ENCODE results near the gene SORCS2. TPM values are rescaled to one million over a fixed set of nuclear protein-coding genes. Genes with fewer than 3 reads are reported as not detected.

The SORCS2 gene
- total RNA-seq, 1 experiment from 2014 or later = 4.1 TPM

DNA sequence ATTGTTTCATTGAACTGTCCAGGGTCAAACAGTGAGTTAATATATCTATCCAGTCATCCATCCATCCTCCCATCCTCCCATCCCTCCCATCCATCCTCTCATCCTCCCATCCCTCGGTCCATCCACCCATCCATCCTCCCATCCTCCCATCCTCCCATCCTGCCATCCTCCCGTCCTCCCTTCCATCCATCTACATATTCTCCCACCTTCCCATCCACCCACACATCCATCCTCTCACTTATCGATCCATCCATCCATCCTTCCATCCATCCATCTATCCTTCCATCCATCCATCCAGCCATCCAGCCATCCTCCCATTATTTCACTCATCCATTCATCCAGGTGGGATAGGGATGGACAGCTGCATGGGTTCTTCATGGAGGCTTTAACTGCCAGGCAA is 277.8 kb downstream of the SORCS2 start:
- ChIA-PET CTCF (no interaction called here), POLR2A (ENCODE audit: unreplicated experiment) (no interaction called here)
- no TSS peak for BruUV-seq (replicated peaks)
- intact Hi-C loops (cut with micrococcal nuclease) = no loop called here
- no peaks in the 10 kb centered on the region for H3K4me1 ChIP-seq (ENCODE audit: insufficient read depth, low read length)
- ATAC-seq (no peak), DNase-seq (no peak)
- H2AFZ ChIP-seq (ENCODE audit: low read length) = no peak overlapping the region
- no peaks in the 10 kb centered on the region for H4K20me1 ChIP-seq (ENCODE audit: low read length)
- no peaks in the 10 kb centered on the region for H3K79me2 ChIP-seq (ENCODE audit: low read length)
- no peaks in the 10 kb centered on the region for H3F3A ChIP-seq (ENCODE audit: low read length, unreplicated experiment)
- H3K9ac ChIP-seq (ENCODE audit: low read length) = no peak overlapping the region
- H3K4me3 ChIP-seq (ENCODE audit: low read length) = no peak overlapping the region
- H3K36me3 ChIP-seq (ENCODE audit: low read depth, low read length) = no peaks in the 10 kb centered on the region
- H3K9me2 ChIP-seq (replicated peaks; ENCODE audit: low read length) = no peaks in the 10 kb centered on the region
- H3K4me2 ChIP-seq (ENCODE audit: low read length) = no peak overlapping the region
- H3K9me3 ChIP-seq (ENCODE audit: low read length) = no peaks in the 10 kb centered on the region
- TF ChIP-seq CTCF (conservative IDR thresholded peaks at IDR 0.05; ENCODE audit: low read depth, low read length) (no peak), EZH2phosphoT487 (IDR thresholded peaks at IDR 0.05; ENCODE audit: borderline replicate concordance, low read length) (no peak), EZH2 (IDR thresholded peaks at IDR 0.05; ENCODE audit: low read length, unreplicated experiment) (no peak)
- no peaks in the 10 kb centered on the region for H3K27me3 ChIP-seq (ENCODE audit: low read length)
- H3K27ac ChIP-seq (ENCODE audit: low read length) = no peak overlapping the region

GRCh38 chr4:7470522-7471128 is 278.3 kb downstream of the SORCS2 start:
- Histone ChIP-seq H3K4me2 (ENCODE audit: low read length) (no peak overlapping the region), H3K4me1 (ENCODE audit: insufficient read depth, low read length) (no peaks in the 10 kb centered on the region), H3K36me3 (ENCODE audit: low read depth, low read length) (no peaks in the 10 kb centered on the region), H3K9me3 (ENCODE audit: low read length) (no peaks in the 10 kb centered on the region), H4K20me1 (ENCODE audit: low read length) (no peaks in the 10 kb centered on the region), H3K4me3 (ENCODE audit: low read length) (no peak overlapping the region), H3K9me2 (replicated peaks; ENCODE audit: low read length) (no peaks in the 10 kb centered on the region), H3K27ac (ENCODE audit: low read length) (no peak overlapping the region), H3F3A (ENCODE audit: low read length, unreplicated experiment) (no peaks in the 10 kb centered on the region), H2AFZ (ENCODE audit: low read length) (no peak overlapping the region), H3K27me3 (ENCODE audit: low read length) (no peaks in the 10 kb centered on the region), H3K9ac (ENCODE audit: low read length) (no peak overlapping the region), H3K79me2 (ENCODE audit: low read length) (no peaks in the 10 kb centered on the region)
- DNase-seq (no peak), ATAC-seq (no peak)
- intact Hi-C loops (cut with micrococcal nuclease) = no loop called here
- no TSS peak for BruUV-seq (replicated peaks)
- POLR2A ChIA-PET (ENCODE audit: unreplicated experiment) = no interaction called here
- no peak for TF ChIP-seq CTCF (conservative IDR thresholded peaks at IDR 0.05; ENCODE audit: low read depth, low read length)
- no peak for TF ChIP-seq EZH2phosphoT487 (IDR thresholded peaks at IDR 0.05; ENCODE audit: borderline replicate concordance, low read length)
- TF ChIP-seq EZH2 (IDR thresholded peaks at IDR 0.05; ENCODE audit: low read length, unreplicated experiment) = no peak
- CTCF ChIA-PET = no interaction called here

GRCh38 chr4:7472442-7473013 is 280.2 kb downstream of the SORCS2 start:
- DNase-seq (no peak), ATAC-seq (no peak)
- intact Hi-C loops (cut with micrococcal nuclease) = no loop called here
- no peak for TF ChIP-seq EZH2 (IDR thresholded peaks at IDR 0.05; ENCODE audit: low read length, unreplicated experiment)
- no peak for TF ChIP-seq EZH2phosphoT487 (IDR thresholded peaks at IDR 0.05; ENCODE audit: borderline replicate concordance, low read length)
- TF ChIP-seq CTCF (conservative IDR thresholded peaks at IDR 0.05; ENCODE audit: low read depth, low read length) = no peak
- Histone ChIP-seq H3K27me3 (ENCODE audit: low read length) (no peaks in the 10 kb centered on the region), H2AFZ (ENCODE audit: low read length) (no peak overlapping the region), H3K4me3 (ENCODE audit: low read length) (no peak overlapping the region), H4K20me1 (ENCODE audit: low read length) (no peaks in the 10 kb centered on the region), H3K9ac (ENCODE audit: low read length) (no peak overlapping the region), H3F3A (ENCODE audit: low read length, unreplicated experiment) (no peaks in the 10 kb centered on the region), H3K27ac (ENCODE audit: low read length) (no peak overlapping the region), H3K4me1 (ENCODE audit: insufficient read depth, low read length) (no peaks in the 10 kb centered on the region), H3K9me2 (replicated peaks; ENCODE audit: low read length) (no peaks in the 10 kb centered on the region), H3K36me3 (ENCODE audit: low read depth, low read length) (no peaks in the 10 kb centered on the region), H3K79me2 (ENCODE audit: low read length) (no peaks in the 10 kb centered on the region), H3K9me3 (ENCODE audit: low read length) (no peaks in the 10 kb centered on the region), H3K4me2 (ENCODE audit: low read length) (no peak overlapping the region)
- POLR2A ChIA-PET (ENCODE audit: unreplicated experiment) = no interaction called here
- CTCF ChIA-PET = no interaction called here
- no TSS peak for BruUV-seq (replicated peaks)

Measured in PC-3 (cell line).